MM.1S (cell line): ENCODE data around the gene PRSS27.

Experiments
- CTCF ChIP-seq: fragments of 300-600 bp; sonication (generic); IDR thresholded peaks from 2 replicates; pipeline ENCODE4 v1.5.1; 2016; ENCODE audit warnings: antibody characterized with exemption, low read length, mixed read lengths
- EZH2 ChIP-seq: fragments of 300-600 bp; sonication (generic); optimal IDR thresholded peaks from 2 replicates; pipeline ENCODE3; 2017; ENCODE audit warnings: low read depth, mild to moderate bottlenecking, antibody characterized with exemption, low read length, mixed read lengths
- EZH2phosphoT487 ChIP-seq: fragments of 300-600 bp; sonication (generic); IDR thresholded peaks from 2 replicates; pipeline ENCODE4 v1.6.1; 2018; ENCODE audit warnings: antibody characterized with exemption, low read length

- peak; percentile 32 for TF ChIP-seq CTCF
- no peak for TF ChIP-seq EZH2
- TF ChIP-seq EZH2phosphoT487 = no peak
Observed at GRCh38 chr16:2720719-2721633, 952 bp upstream of the PRSS27 start.
